ENCODE measurements around the gene HS2ST1.

DNA sequence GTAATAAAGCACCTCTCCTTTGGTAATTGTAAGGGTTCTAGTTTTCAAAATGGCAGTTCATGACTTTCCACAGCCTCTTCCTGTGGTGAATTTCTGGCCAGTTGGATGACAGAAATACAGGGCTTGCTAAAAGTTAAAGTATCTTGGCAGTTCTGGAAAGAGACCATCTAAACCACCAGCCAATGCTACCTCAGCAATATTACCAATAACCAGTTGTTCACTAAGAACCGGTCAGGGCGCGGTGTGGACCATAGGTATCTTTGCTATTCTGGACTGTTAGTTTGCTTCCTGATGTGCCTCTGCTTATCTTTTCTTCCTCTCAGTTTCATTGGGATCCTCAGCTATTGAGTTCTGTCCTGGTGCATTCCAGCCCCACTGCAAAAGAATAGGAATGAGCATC lies 124.7 kb downstream of the HS2ST1 start:
- TF ChIP-seq, protein P1, sequence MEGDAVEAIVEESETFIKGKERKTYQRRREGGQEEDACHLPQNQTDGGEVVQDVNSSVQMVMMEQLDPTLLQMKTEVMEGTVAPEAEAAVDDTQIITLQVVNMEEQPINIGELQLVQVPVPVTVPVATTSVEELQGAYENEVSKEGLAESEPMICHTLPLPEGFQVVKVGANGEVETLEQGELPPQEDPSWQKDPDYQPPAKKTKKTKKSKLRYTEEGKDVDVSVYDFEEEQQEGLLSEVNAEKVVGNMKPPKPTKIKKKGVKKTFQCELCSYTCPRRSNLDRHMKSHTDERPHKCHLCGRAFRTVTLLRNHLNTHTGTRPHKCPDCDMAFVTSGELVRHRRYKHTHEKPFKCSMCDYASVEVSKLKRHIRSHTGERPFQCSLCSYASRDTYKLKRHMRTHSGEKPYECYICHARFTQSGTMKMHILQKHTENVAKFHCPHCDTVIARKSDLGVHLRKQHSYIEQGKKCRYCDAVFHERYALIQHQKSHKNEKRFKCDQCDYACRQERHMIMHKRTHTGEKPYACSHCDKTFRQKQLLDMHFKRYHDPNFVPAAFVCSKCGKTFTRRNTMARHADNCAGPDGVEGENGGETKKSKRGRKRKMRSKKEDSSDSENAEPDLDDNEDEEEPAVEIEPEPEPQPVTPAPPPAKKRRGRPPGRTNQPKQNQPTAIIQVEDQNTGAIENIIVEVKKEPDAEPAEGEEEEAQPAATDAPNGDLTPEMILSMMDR (IDR thresholded peaks at IDR 0.05), result no peak
- no peak for TF ChIP-seq POLR2A (IDR thresholded peaks at IDR 0.05)

Data from ovary (tissue), 3 donors.